Upper lobe of left lung (tissue), 4 donors: ENCODE measurements around the gene YIPF3.

Source experiments
- EP300 ChIP-seq, 4 donors: sonication (generic); formaldehyde crosslinking; IDR thresholded peaks; one replicate each; pipeline ENCODE4 v1.5.1; 2017; ENCODE audit warnings: antibody characterized with exemption in 4 of 4, control low read depth in 2 of 4
- POLR2A ChIP-seq, 4 donors: fragments of 450-650 bp; IDR thresholded peaks; one replicate each; pipeline ENCODE4 v1.5.1; 2016 to 2017; ENCODE audit warnings: antibody characterized with exemption in 4 of 4, mild to moderate bottlenecking in 2 of 4
- POLR2AphosphoS5 ChIP-seq, 2 donors: sonication (generic); formaldehyde crosslinking; IDR thresholded peaks; one replicate each; pipeline ENCODE4 v1.5.1; 2017; ENCODE audit warnings: antibody characterized with exemption in 2 of 2
- TF ChIP-seq, protein P1 (sequence below), 6 experiments: fragments of 450-650 bp in 4 of 6; fragments of 200-600 bp in 2 of 6; sonication (generic) in 2 of 6; IDR thresholded peaks; one replicate each; pipeline ENCODE4 v1.5.1; 2016 to 2019; ENCODE audit warnings: antibody characterized with exemption in 6 of 6

DNA sequence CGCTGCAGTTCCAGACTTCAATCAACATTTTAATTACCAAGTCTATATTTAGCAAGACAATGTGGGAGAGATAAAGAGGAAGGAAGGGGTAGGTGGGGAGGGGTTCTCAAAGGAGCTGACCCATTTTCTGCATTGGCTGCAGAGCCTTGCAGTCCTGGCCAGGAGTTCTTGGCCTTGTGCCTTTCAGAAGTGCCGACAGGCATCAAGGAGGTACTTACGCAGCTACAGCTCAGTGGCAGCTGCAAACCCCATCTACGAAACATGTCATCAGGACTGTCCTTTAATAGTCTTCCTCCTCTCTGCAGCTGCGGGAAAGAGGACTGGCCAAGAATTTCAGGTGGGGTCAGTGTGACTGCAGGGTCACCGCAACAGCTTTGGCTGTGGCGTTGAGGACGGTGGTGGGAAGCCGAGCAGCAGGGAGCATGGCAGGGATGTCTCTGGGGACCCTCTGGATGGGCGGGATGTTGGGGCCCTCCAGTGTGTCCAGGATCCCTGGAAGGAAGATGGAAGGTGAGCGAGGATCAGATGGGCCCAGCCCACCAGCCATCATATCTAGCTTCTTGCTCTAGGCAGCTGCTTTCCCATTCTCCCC is 4.8 kb downstream of the YIPF3 start:
- TF ChIP-seq, protein P1, sequence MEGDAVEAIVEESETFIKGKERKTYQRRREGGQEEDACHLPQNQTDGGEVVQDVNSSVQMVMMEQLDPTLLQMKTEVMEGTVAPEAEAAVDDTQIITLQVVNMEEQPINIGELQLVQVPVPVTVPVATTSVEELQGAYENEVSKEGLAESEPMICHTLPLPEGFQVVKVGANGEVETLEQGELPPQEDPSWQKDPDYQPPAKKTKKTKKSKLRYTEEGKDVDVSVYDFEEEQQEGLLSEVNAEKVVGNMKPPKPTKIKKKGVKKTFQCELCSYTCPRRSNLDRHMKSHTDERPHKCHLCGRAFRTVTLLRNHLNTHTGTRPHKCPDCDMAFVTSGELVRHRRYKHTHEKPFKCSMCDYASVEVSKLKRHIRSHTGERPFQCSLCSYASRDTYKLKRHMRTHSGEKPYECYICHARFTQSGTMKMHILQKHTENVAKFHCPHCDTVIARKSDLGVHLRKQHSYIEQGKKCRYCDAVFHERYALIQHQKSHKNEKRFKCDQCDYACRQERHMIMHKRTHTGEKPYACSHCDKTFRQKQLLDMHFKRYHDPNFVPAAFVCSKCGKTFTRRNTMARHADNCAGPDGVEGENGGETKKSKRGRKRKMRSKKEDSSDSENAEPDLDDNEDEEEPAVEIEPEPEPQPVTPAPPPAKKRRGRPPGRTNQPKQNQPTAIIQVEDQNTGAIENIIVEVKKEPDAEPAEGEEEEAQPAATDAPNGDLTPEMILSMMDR (IDR thresholded peaks at IDR 0.05) = no peak
- TF ChIP-seq POLR2A (IDR thresholded peaks at IDR 0.05) (no peak), POLR2AphosphoS5 (IDR thresholded peaks at IDR 0.05) (no peak), EP300 (IDR thresholded peaks at IDR 0.05) (no peak)
